Measurements from ENCODE around the gene CIC. TPM values are rescaled to one million over a fixed set of nuclear protein-coding genes. Genes with fewer than 3 reads are reported as not detected.
A peak's percentile ranks its signal among the peaks of the same experiment; 100 is the strongest.

CIC gene
- total and polyA plus RNA-seq, 2 of the 13 experiments (the other 11 are each of a cell fraction or from before 2014, with no cell fraction given), result 5.9 to 8.0 TPM

GRCh38 chr19:42281146-42281826, 12.2 kb downstream of the CIC start (continued):
- no peak for TF ChIP-seq IRF9 (CRISPR knock-in tag; IDR thresholded peaks at IDR 0.05; ENCODE audit: borderline replicate concordance)
- no peak for TF ChIP-seq PRPF4 (IDR thresholded peaks at IDR 0.05; ENCODE audit: low read depth, low read length, poor library complexity, severe bottlenecking)
- TF ChIP-seq CCDC6 (CRISPR knock-in tag; IDR thresholded peaks at IDR 0.05), result no peak
- TF ChIP-seq, protein P1, sequence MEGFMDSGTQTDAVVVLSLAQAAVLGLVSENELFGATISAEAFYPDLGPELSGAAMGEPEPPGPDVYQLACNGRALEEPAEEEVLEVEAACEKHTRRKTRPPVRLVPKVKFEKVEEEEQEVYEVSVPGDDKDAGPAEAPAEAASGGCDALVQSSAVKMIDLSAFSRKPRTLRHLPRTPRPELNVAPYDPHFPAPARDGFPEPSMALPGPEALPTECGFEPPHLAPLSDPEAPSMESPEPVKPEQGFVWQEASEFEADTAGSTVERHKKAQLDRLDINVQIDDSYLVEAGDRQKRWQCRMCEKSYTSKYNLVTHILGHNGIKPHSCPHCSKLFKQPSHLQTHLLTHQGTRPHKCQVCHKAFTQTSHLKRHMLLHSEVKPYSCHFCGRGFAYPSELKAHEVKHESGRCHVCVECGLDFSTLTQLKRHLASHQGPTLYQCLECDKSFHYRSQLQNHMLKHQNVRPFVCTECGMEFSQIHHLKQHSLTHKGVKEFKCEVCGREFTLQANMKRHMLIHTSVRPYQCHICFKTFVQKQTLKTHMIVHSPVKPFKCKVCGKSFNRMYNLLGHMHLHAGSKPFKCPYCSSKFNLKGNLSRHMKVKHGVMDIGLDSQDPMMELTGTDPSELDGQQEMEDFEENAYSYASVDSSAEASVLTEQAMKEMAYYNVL (CRISPR knock-in tag; IDR thresholded peaks at IDR 0.05; ENCODE audit: borderline replicate concordance), result no peak
- TF ChIP-seq ZNF691 (CRISPR knock-in tag; IDR thresholded peaks at IDR 0.05; ENCODE audit: borderline replicate concordance, low read depth), result no peak
- TF ChIP-seq, protein P2, sequence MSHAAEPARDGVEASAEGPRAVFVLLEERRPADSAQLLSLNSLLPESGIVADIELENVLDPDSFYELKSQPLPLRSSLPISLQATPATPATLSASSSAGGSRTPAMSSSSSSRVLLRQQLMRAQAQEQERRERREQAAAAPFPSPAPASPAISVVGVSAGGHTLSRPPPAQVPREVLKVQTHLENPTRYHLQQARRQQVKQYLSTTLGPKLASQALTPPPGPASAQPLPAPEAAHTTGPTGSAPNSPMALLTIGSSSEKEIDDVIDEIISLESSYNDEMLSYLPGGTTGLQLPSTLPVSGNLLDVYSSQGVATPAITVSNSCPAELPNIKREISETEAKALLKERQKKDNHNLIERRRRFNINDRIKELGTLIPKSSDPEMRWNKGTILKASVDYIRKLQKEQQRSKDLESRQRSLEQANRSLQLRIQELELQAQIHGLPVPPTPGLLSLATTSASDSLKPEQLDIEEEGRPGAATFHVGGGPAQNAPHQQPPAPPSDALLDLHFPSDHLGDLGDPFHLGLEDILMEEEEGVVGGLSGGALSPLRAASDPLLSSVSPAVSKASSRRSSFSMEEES (CRISPR knock-in tag; IDR thresholded peaks at IDR 0.05), result peak; percentile 9; the same call in 1 of the 2 replicates
- no peak for TF ChIP-seq ZNF10 (CRISPR knock-in tag; IDR thresholded peaks at IDR 0.05; ENCODE audit: borderline replicate concordance, low read depth)
- TF ChIP-seq KDM2A (CRISPR knock-in tag; IDR thresholded peaks at IDR 0.05; ENCODE audit: borderline replicate concordance, low read depth), result no peak
- TF ChIP-seq ESRRA (CRISPR knock-in tag; IDR thresholded peaks at IDR 0.05; ENCODE audit: low read depth), result no peak
- TF ChIP-seq, protein P3, sequence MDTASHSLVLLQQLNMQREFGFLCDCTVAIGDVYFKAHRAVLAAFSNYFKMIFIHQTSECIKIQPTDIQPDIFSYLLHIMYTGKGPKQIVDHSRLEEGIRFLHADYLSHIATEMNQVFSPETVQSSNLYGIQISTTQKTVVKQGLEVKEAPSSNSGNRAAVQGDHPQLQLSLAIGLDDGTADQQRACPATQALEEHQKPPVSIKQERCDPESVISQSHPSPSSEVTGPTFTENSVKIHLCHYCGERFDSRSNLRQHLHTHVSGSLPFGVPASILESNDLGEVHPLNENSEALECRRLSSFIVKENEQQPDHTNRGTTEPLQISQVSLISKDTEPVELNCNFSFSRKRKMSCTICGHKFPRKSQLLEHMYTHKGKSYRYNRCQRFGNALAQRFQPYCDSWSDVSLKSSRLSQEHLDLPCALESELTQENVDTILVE (CRISPR knock-in tag; IDR thresholded peaks at IDR 0.05), result no peak
- no peak for TF ChIP-seq ARID5B (CRISPR knock-in tag; IDR thresholded peaks at IDR 0.05)
- TF ChIP-seq ZEB1 (IDR thresholded peaks at IDR 0.05; ENCODE audit: insufficient replicate concordance, low read depth), result no peak
- TF ChIP-seq MIER3 (CRISPR knock-in tag; IDR thresholded peaks at IDR 0.05; ENCODE audit: borderline replicate concordance), result no peak
